K562 treated with DMSO at 1 percent for 12 hours (cell line): Measurements from ENCODE around the gene ZNF30. TPM values are rescaled to one million over a fixed set of nuclear protein-coding genes. Genes with fewer than 3 reads are reported as not detected.

ENCODE experiments used
- total RNA-seq: library from RNA; unstranded; fragments of 300-600 nt; gene quantifications from 2 replicates; pipeline ENCODE4 v1.2.3, GENCODE V29; 2022; ENCODE audit not compliant: insufficient read depth

ZNF30 gene
- total RNA-seq, result 6.7 and 8.4 TPM in 2 replicates

DNA sequence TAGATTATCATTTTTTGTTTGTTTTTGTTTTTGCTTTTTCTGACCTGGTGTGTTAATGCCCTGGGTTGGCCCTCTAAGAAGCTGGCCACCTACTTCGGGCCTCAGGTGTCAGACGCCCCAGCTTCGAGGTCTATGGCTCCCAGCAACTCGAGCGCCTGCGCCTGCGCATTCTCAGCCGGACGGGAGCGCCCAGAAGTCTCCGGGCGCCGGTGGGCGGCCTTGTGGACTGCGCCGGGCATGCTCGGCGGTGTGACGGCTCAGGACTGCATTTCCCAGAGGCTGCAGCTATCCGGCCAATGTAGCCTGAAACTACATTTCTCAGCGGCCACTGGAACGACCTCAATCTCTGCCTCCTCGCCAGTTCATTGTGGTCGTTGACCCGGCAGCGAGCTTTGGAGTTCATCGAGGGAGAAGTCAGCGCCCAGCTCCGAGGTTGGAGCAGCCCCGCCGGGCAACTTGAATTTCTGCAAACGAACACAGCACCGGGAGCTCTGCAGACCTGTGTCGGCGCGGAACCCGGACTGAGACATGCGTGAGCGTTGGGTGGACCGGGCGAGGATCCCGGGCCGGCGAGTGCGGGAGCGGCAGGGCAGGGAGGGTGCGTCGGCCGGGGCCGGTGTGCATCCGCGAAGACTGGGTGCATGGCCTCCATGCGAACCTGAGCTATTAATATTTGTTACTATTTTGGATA, at the start of gene ZNF30:
TSS of gene ZNF30 (plus strand) at position 219 of the 691 bp plus-strand sequence. CDS start 3,045 bp downstream, outside the sequence.

DNA sequence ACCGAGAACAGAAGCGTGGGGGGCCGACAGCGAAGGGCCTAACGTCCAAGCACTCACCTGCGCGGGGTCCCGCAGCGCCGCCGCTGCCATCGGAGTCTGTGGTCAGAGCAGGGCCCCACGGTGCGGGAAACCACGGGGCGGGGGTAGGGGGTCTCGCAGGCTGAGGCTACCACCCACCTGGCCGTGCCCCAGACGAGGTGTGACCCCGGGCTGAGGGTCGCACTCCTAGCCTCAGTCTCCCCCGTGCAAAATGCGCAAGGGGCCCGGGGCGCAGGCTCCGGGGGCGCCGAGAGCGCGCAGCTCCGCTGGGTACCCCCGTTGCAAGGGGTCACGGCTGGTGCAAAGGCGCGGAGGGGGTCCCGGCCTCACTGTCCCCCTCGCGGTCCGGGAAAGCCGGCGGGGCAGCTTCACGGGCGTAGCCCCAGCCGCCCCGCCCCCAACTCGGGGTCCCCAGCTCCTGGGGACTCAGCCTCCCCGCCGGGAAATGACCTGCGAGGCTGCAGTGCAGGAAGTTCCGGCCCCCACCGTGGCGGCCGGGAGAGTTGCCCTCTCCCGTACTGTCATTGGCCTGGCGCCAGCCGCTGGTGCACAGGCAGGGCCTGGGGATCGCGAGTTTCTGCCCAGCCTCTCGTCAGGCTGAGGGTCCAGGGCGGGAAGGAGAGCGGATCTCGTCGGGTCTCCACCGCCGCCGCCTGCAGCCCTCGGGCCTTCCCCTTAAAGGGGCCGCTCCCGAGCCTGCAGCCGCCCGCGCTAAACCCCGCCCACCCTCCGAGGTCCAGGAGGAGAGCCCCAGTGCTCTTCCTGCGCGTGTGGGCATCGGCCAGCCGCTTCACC, 37.1 kb downstream of the ZNF30 start, which contains the start of gene ZNF792:
TSS of gene ZNF792 (minus strand) at position 657 of the 834 bp plus-strand sequence. CDS start at position 90, 567 bp downstream.

Other genes with a start within 250 kb of the ZNF30 start
- gene SCGB2B2, start 249.7 kb upstream of the ZNF30 start, total RNA-seq, result not detected in 2 replicates
- gene ZNF302, start 249.2 kb upstream of the ZNF30 start, total RNA-seq, result 0.63 and 0.67 TPM in 2 replicates
- 8.1 and 11.1 TPM in 2 replicates for gene ZNF181, start 192.7 kb upstream of the ZNF30 start, total RNA-seq
- gene ZNF599, start 153.7 kb upstream of the ZNF30 start, total RNA-seq, result 5.3 and 7.2 TPM in 2 replicates
- 2.6 and 8.0 TPM in 2 replicates for gene ZNF792, start 37.3 kb downstream of the ZNF30 start, total RNA-seq
- gene GRAMD1A, start 73.4 kb downstream of the ZNF30 start, total RNA-seq, result 69.5 and 86.1 TPM in 2 replicates
- 6.2 and 9.0 TPM in 2 replicates for gene SCN1B, start 103.6 kb downstream of the ZNF30 start, total RNA-seq
- gene HPN, start 114.8 kb downstream of the ZNF30 start, total RNA-seq, result 2.6 and 2.8 TPM in 2 replicates
- gene FXYD3, start 188.9 kb downstream of the ZNF30 start, total RNA-seq, result not detected in 2 replicates
- 0.93 and 1.5 TPM in 2 replicates for gene LGI4, start 208.2 kb downstream of the ZNF30 start, total RNA-seq
- not detected in 2 replicates for gene FXYD1, start 211.9 kb downstream of the ZNF30 start, total RNA-seq
- gene FXYD7, start 216.4 kb downstream of the ZNF30 start, total RNA-seq, result not detected in 2 replicates
- 254 and 288 TPM in 2 replicates for gene FXYD5, start 227.8 kb downstream of the ZNF30 start, total RNA-seq